GM23248 (cell line): Measurements from ENCODE around the gene FRY.

Experiments used
- EZH2 ChIP-seq: fragments of 200-600 bp; sonication (generic); IDR thresholded peaks from 2 replicates; pipeline ENCODE4 v1.6.1; 2018; ENCODE audit warnings: antibody characterized with exemption, mild to moderate bottlenecking; ENCODE audit not compliant: insufficient read depth, poor library complexity, severe bottlenecking
- EZH2phosphoT487 ChIP-seq: fragments of 200-600 bp; sonication (generic); IDR thresholded peaks from 2 replicates; pipeline ENCODE4 v1.6.1; 2018; ENCODE audit warnings: antibody characterized with exemption, moderate library complexity, mild to moderate bottlenecking, low read depth; ENCODE audit not compliant: insufficient read depth

- TF ChIP-seq EZH2 (no peak), EZH2phosphoT487 (no peak)
Observed at GRCh38 chr13:32285633-32285965, 254.0 kb downstream of the FRY start.
